CD14-positive monocyte (primary cell): ENCODE measurements around the gene UBL3. TPM values are rescaled to one million over a fixed set of nuclear protein-coding genes. Genes with fewer than 3 reads are reported as not detected.

Experiments used
- DNase-seq, 3 donors: peaks; one replicate each; pipeline ENCODE4 v3.0.0-alpha.2; 2011 to 2022
- H2AFZ ChIP-seq: 2 replicates; pipeline ENCODE4 v1.6.0; 2012; ENCODE audit warnings: mild to moderate bottlenecking, low read depth, low read length, inconsistent platforms; ENCODE audit not compliant: insufficient read depth, poor library complexity, severe bottlenecking
- H3K27ac ChIP-seq, 2 donors: 1 replicate in 1 of 2; 2 replicates in 1 of 2; pipeline ENCODE4 v1.5.1; 2012 to 2013; ENCODE audit warnings: low read length in 2 of 2, control low read depth in 1 of 2, inconsistent platforms in 1 of 2, low read depth in 1 of 2, mild to moderate bottlenecking in 1 of 2
- H3K27me3 ChIP-seq, 2 donors: one replicate each; pipeline versions ENCODE4 v1.6.0 to v1.6.1; 2011 to 2013; ENCODE audit warnings: low read length in 2 of 2; ENCODE audit not compliant: control insufficient read depth in 2 of 2, insufficient read depth in 2 of 2
- H3K36me3 ChIP-seq, 2 donors: replicated peaks in 1 of 2; 1 replicate in 1 of 2; 2 replicates in 1 of 2; pipeline versions ENCODE4 v1.5.1 to v1.6.1; 2012 to 2013; ENCODE audit warnings: low read length in 2 of 2, control low read depth in 1 of 2, inconsistent platforms in 1 of 2, mild to moderate bottlenecking in 1 of 2; ENCODE audit not compliant: insufficient read depth in 2 of 2, control insufficient read depth in 1 of 2
- H3K4me1 ChIP-seq, 2 donors: 1 replicate in 1 of 2; 2 replicates in 1 of 2; pipeline versions ENCODE4 v1.5.1 to v1.6.1; 2012 to 2013; ENCODE audit warnings: low read length in 2 of 2, control low read depth in 1 of 2, inconsistent platforms in 1 of 2, mild to moderate bottlenecking in 1 of 2, moderate library complexity in 1 of 2; ENCODE audit not compliant: insufficient read depth in 2 of 2, control insufficient read depth in 1 of 2
- H3K4me2 ChIP-seq: replicated peaks from 2 replicates; pipeline ENCODE3; 2012; ENCODE audit warnings: low read length, moderate library complexity, mild to moderate bottlenecking; ENCODE audit not compliant: poor library complexity, severe bottlenecking; ENCODE audit errors: extremely low read depth
- H3K4me3 ChIP-seq, 3 experiments: fragments of 200-600 bp in 1 of 3; sonication (generic) in 1 of 3; replicated peaks in 1 of 3; 1 replicate in 2 of 3; 2 replicates in 1 of 3; pipeline ENCODE4 v1.5.1; 2011 to 2013; ENCODE audit warnings: low read length in 3 of 3, mild to moderate bottlenecking in 3 of 3, control low read depth in 2 of 3, low read depth in 2 of 3, inconsistent platforms in 1 of 3, moderate library complexity in 1 of 3
- H3K79me2 ChIP-seq: 2 replicates; pipeline ENCODE4 v1.6.0; 2012; ENCODE audit warnings: mild to moderate bottlenecking, control low read depth, inconsistent platforms, low read length, moderate library complexity; ENCODE audit not compliant: insufficient read depth
- H3K9ac ChIP-seq: 2 replicates; pipeline ENCODE4 v1.6.0; 2017; ENCODE audit warnings: low read length, mild to moderate bottlenecking; ENCODE audit not compliant: insufficient read depth, poor library complexity, severe bottlenecking
- H3K9me3 ChIP-seq, 2 donors: replicated peaks in 1 of 2; 1 replicate in 1 of 2; 2 replicates in 1 of 2; pipeline versions ENCODE4 v1.5.1 to v1.6.1; 2012 to 2013; ENCODE audit warnings: low read length in 2 of 2, control low read depth in 1 of 2; ENCODE audit not compliant: control insufficient read depth in 1 of 2, insufficient read depth in 1 of 2
- H4K20me1 ChIP-seq: 2 replicates; pipeline ENCODE4 v1.6.0; 2012; ENCODE audit warnings: mild to moderate bottlenecking, low read length, control low read depth, moderate library complexity; ENCODE audit not compliant: insufficient read depth
- H3K27ac Mint-ChIP-seq, 7 donors: one replicate each; pipeline ENCODE4 v1.8.0; 2020; ENCODE audit warnings: mild to moderate bottlenecking in 7 of 7, mixed read lengths in 7 of 7, moderate library complexity in 6 of 7, inconsistent platforms in 2 of 7
- H3K27me3 Mint-ChIP-seq, 3 donors: one replicate each; pipeline ENCODE4 v1.8.0; 2021 to 2022; ENCODE audit warnings: low read depth in 3 of 3, mild to moderate bottlenecking in 3 of 3, mixed read lengths in 3 of 3, moderate library complexity in 3 of 3, inconsistent platforms in 1 of 3
- H3K36me3 Mint-ChIP-seq, 2 donors: one replicate each; pipeline ENCODE4 v1.8.0; 2020; ENCODE audit warnings: mixed read lengths in 2 of 2, inconsistent platforms in 1 of 2, mild to moderate bottlenecking in 1 of 2
- H3K4me1 Mint-ChIP-seq: one replicate; pipeline ENCODE4 v1.8.0; 2020; ENCODE audit warnings: mild to moderate bottlenecking, mixed read lengths
- H3K4me3 Mint-ChIP-seq, 2 donors: one replicate each; pipeline ENCODE4 v1.8.0; 2020; ENCODE audit warnings: mild to moderate bottlenecking in 2 of 2, mixed read lengths in 2 of 2, moderate library complexity in 1 of 2
- H3K9me3 Mint-ChIP-seq, 7 donors: one replicate each; pipeline ENCODE4 v1.8.0; 2020 to 2022; ENCODE audit warnings: mixed read lengths in 7 of 7, mild to moderate bottlenecking in 6 of 7, moderate library complexity in 6 of 7, inconsistent platforms in 2 of 7
- CTCF ChIP-seq: fragments of 200-600 bp; IDR thresholded peaks from one replicate; pipeline ENCODE4 v1.8.0; 2022; ENCODE audit warnings: antibody characterized with exemption, mild to moderate bottlenecking
- WGBS: methylation state at CpG from one replicate; pipeline ENCODE4 v1.1.5; 2013; ENCODE audit warnings: missing lambda C conversion rate; ENCODE audit not compliant: insufficient coverage; 5-methylcytosine and 5-hydroxymethylcytosine counted together
- intact Hi-C, 2 donors: fragments of 100-400 bp; cut with micrococcal nuclease; formaldehyde crosslinking; loops; one replicate each; pipeline versions ENCODE4 v1.15.0 to v1.15.1; 2023
- polyA plus RNA-seq, 3 donors: library from polyadenylated mRNA; depleted of rRNA in 1 of 3; unstranded in 2 of 3; stranded (reverse) in 1 of 3; fragments of 300-500 nt in 2 of 3; fragments of >200 nt in 1 of 3; fragmentation: Illumina TruSeq in 2 of 3; gene quantifications; 1 replicate in 2 of 3; 2 replicates in 1 of 3; pipeline ENCODE4 v1.2.3, GENCODE V29; 2012 to 2021

UBL3 gene
- polyA plus RNA-seq, 3 donors: 13.0 to 32.3 (median 28.2) TPM

GRCh38 chr13:29743201-29743786 is 107.1 kb downstream of the UBL3 start:
- H3K79me2 ChIP-seq: no peaks in the 10 kb centered on the region
- H3K27ac ChIP-seq: no peak overlapping the region
- peaks cover 0 to 1% (median 0%) of the 10 kb centered on the region in 7 donors for H3K9me3 Mint-ChIP-seq
- no peaks in the 10 kb centered on the region for H3K9me3 ChIP-seq
- no peaks in the 10 kb centered on the region for H3K36me3 ChIP-seq
- peaks cover 2 to 9% (median 7%) of the 10 kb centered on the region in 3 donors for H3K27me3 Mint-ChIP-seq
- WGBS: 91% methylated on average over 13 of the region's 16 CpGs
- intact Hi-C loops: no loop called here
- H4K20me1 ChIP-seq: no peaks in the 10 kb centered on the region
- no peak overlapping the region for H3K4me2 ChIP-seq
- no peak overlapping the region for H3K4me3 ChIP-seq
- no peaks in the 10 kb centered on the region for H3K36me3 Mint-ChIP-seq
- H2AFZ ChIP-seq: no peak overlapping the region
- H3K4me1 Mint-ChIP-seq: no peaks in the 10 kb centered on the region
- H3K9ac ChIP-seq: no peak overlapping the region
- H3K27me3 ChIP-seq: peaks cover 0 to 3% of the 10 kb centered on the region in 2 donors
- H3K27ac Mint-ChIP-seq: no peak overlapping the region
- TF ChIP-seq CTCF: no peak
- no peak for DNase-seq
- no peak overlapping the region for H3K4me3 Mint-ChIP-seq
- H3K4me1 ChIP-seq: no peaks in the 10 kb centered on the region

GRCh38 chr13:29740961-29741360 is 109.5 kb downstream of the UBL3 start:
- WGBS: 100% methylated on average over 3 of the region's 3 CpGs
- Histone ChIP-seq H2AFZ (no peak overlapping the region), H3K4me1 (no peaks in the 10 kb centered on the region), H3K4me3 (no peak overlapping the region), H3K4me2 (no peak overlapping the region), H3K9ac (no peak overlapping the region), H4K20me1 (no peaks in the 10 kb centered on the region), H3K36me3 (no peaks in the 10 kb centered on the region), H3K79me2 (no peaks in the 10 kb centered on the region), H3K9me3 (no peaks in the 10 kb centered on the region), H3K27ac (no peak overlapping the region), H3K27me3 (peaks cover 0 to 3% of the 10 kb centered on the region in 2 donors)
- H3K27me3 Mint-ChIP-seq: peaks cover 0 to 7% (median 6%) of the 10 kb centered on the region in 3 donors
- intact Hi-C loops: no loop called here
- H3K27ac Mint-ChIP-seq: no peak overlapping the region
- H3K4me3 Mint-ChIP-seq: no peak overlapping the region
- no peak for DNase-seq
- H3K9me3 Mint-ChIP-seq: peaks cover 0 to 1% (median 0%) of the 10 kb centered on the region in 7 donors
- no peak for TF ChIP-seq CTCF
- no peaks in the 10 kb centered on the region for H3K4me1 Mint-ChIP-seq
- no peaks in the 10 kb centered on the region for H3K36me3 Mint-ChIP-seq
